Measurements from ENCODE around the gene C22orf42.
"Not testable (repeated sequence)": the region's sequence is repeated elsewhere in the genome, so short reads cannot be mapped to it uniquely, and the experiment has no call there.

Gene C22orf42

DNA sequence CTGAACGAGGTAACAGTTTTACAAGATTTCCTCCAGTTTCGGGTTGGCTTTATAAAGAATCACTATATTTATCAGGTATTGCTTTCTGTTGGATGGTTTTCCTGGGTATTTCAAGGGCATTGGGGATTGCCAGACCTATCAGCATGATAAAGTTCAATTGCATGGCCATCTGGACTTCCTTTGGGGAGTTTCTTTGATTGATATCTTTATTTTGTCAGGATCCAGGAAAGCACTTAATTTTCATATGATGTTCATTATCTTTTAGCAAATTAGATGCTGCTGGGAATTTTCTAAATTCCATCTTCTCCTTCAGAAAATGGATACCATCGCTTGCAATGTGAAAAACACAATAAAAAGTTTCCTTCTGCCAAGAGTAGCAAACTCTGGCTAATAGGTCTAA, 24.5 kb upstream of the C22orf42 start:
- DNase-seq = no peak

DNA sequence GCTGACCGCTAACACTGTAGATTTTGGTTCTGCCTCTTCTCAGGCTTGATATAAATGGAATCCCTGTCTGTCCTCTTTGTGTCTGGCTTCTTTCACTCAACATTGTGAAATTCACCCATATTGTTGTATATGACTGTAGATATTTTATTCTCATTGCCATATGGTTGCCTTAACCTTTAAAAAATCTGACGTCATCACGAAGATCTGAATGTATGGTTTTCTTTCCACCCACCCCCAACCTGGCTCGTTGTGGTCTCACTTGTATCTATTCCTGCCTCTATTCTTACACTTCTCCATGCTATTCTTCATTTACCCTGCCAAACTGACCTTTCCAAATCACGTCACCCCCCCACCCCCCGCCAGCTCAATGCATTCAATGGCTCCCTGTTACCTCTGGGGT, 21.9 kb upstream of the C22orf42 start:
- DNase-seq = no peak

DNA sequence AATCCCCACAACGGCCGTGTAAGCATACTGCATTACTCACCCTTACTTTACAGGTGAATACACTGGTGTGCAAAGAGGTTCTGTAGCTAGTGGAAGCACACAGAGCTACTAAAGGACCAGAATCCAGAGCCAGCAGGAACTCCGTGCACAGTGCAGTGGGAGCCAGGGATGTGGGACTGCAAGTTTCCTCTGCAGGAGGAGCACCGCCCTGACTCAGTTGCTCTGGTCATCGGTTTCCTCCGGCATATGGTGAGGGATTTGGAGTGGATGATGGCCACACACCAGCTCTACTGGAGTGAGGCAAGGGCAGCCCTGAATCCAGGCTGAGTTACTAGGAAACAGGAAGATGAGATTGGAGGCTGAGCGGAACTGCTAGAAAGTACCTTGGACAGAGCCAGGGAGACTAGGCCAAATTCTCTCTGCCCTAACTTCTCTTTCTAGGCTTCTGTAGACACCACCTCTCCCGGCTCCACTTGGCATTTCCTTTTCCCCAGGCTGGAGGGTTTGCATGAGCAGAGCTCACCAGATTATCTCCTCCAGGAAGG, 18.2 kb upstream of the C22orf42 start:
- no peak for DNase-seq

DNA sequence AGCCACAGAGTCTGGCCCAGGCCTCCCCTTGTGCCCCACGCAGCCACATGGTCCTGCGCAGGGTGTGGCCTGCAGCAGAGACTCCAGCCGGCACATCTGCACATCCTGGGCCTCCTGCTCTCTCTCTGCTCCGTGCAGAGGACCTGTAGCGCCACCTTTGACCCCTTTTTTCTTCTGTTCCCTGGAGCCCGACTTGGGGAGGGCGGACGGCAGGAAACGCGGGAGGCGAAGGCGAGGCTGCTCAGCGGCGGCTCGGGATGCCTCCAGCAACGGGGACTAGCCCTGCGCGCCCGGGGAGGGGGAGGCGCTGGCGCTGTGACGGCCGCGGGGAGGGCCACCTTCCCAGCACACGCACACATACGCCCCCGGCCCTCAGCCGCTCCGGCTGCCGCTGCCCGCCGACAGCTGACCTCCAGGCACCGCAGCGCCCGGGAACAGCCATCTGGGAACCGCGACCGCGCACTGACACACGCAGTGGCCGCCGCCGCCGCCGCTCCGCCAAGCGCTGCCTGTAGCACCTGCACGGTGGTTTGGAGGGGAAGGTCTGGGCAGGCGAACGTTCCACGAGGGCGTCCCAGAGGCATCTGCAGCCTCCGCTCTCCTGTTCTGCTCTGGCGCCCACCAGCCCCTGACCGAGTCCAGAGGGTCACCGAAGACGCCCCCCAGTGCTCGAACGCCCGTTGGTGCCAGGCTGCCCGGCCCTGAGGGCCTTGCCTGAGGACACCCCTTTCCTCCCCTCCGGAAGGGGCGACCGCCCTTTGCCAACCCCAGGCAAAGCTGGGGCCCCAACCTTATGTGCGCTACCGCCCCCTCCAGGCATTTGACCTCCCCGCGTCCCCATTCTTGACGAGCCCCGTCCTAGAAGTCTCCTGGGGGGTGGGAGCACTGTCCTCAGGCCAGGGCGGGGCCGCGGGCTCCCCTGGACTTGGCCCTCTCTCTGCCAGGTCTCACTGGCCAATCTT, 16.9 kb upstream of the C22orf42 start:
- peak in 1 of 2 experiments; percentile 41 for DNase-seq

DNA sequence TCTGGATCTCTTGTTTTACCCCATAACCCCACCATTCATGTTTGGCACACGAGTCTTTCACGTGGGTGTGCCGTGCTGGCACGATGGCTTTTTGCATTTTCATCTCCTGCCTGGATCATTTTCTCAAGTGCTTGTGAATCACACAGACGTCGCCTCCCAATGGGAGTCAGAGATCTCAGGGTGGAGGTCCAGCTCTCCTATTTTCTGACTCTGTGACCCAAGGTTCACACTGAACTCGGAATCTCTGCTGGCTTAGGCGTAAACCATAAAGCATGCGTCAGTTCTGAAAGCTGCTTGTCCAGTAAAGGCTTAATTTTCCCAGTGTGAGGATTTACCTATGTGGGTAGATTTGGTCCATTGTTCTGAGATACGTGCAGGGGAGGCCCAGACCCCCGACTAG, 16.0 kb upstream of the C22orf42 start:
- DNase-seq = no peak

DNA sequence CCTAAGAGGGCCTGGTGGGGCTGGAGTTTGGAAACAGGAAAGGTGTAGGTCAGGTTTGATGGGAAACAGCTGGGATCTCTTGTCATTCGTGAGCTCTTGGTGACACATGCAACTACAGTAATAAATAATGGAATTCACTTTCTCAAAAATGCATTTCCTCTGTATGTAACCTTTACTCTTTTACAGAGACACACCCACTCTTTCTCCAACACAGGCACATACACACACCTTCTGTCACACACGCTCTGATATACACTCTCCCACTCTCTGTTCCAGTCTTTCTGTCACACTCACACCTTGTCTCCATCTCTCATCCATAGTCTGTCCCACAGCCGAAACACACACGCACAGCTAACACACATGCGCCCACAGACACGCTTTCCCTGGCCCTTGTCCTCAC, 6.6 kb upstream of the C22orf42 start:
- DNase-seq = no peak

DNA sequence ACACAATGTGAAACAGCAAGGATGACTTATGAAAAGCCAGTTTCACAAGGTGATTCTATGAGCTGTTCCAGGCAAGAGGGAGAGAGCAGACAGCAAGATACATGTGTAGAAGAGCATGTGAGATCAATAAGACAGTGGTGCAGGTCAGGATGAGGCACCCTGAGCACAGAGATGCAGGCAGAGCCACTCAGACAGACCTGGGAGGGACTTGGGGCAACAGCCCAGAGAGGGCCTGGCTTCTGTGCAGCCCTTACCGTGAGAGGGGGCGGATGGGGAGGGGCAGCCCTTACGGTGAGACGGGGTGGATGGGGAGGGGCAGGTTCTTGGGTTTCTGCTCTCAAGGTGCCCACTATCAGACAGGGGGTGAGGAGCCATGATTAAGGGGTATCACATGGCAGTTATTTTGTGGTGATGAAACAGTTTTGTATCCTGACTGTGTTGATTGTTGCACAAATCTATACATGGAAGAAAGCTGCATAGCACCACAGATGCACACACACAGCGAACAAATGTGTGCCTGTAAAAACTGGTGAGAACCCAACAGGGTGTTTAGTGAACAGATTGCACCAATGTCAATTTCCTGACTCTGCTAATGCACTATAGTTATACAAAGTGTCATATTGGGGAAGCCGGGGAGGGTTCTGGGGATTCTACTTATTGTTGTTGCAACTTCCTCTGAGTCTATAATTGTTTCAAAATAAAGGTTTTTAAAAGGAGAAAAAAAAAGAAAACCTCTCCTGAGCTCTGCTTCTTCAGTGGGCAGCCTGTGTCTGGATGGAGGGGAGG, 5.2 kb upstream of the C22orf42 start:
- no peak for DNase-seq

DNA sequence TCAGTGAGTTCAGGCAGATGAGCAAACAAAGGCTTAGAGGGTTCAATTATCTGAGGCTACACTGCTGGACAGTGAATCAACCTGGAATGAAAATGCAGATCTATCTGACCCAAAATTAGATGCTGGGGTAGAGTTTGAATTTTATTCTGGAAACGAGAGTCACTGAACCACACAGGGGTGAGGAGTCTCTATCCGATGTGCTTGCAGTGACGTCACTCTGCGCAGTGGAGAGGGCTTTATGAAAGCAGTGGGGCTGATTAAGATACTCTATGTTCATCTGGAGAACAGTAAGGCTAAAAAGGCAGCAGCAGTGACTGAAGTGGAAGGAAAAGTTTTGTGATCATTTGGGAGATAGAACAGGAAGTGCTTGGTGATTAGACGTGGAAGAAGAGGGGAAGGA, 1.3 kb upstream of the C22orf42 start:
- DNase-seq = not testable (repeated sequence)

DNA sequence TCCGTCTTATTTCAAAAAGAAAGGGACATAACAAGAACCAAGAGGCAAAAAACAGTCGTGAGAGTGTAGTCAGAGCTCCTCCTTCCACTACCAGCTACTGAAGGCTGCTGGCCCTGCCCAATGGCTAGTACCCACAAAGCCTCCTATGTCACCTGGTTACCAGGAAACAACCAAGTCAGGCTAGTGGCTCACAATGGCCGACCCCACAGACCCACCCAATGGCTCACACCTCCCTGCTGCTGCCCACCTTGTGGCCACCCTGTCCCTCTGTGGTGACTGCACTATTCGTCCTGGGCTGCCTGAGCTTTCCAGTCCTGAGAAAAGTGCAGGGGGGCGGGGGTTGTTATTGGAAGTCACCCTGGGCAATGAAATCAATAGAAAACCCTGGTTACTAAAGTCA, 1.5 kb downstream of the C22orf42 start:
- DNase-seq = not testable (repeated sequence)

DNA sequence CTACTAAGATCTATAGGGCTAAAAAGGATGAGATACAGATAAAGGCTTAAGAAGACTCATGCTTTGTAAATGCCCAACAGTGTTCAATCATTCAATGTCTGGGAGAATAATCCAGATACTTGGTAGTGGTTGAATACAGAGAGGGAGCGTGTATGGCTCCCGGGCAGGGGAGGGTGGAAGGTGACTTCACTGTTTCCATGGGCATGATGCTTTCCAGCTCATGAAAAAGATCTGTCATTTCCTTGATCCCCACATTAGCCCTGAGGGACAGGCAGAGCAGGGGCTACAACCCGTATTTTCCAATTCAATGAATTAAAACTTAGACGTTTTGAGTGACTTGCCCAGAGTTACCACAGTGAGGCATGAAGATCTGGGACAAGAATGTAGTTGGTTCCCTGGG, 4.4 kb downstream of the C22orf42 start:
- not testable (repeated sequence) for DNase-seq

DNA sequence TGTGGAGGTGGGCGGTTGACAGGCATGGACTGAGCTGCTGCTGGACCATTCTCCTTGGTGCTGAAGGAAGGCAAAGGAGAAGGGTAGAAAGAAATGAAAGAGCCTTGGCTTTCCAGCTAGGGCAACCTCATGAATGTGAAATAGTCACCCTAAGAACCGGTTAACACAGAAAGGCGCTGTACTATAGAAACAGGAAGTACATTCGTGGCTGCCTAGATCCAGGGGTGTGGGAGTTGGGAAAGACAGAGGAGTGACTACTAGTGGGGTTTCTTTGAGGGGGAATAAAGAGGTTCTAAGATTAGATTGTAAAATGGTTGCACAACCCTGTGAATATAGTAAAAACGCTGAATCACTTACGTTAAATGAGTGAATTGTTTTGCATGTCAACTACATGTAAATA, 7.5 kb downstream of the C22orf42 start:
- not testable (repeated sequence) for DNase-seq

DNA sequence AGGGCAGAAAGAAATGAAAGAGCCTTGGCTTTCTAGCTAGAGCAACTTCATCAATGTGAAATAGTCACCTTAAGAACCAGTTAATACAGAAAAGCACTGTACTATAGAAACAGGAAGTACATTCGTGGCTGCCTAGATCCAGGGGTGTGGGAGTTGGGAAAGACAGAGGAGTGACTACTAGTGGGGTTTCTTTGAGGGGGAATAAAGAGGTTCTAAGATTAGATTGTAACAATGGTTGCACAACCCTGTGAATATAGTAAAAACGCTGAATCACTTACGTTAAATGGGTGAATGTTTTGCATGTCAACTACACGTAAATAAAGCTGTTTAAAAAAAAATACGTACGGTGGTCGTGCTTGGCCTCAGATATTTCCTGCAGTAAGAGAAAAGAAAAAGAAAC, 8.5 kb downstream of the C22orf42 start:
- not testable (repeated sequence) for DNase-seq

DNA sequence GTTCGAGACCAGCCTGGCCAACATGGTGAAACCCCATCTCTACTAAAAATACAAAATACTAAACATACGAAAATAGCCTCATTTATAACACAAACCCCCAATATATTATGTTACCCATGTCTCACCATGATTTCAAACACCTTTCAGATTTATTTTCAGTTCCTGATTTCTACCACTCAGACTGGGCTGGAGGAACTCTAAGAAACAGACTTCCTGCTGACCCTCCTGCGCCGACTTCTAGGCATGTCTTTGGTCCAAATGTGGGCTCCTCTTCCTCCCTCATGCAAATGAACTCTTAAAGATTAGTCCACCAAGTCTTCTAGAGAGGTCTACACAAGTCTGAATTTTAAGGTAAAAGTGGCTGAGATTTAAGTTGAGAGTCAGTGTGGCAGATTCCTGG, 10.7 kb downstream of the C22orf42 start:
- not testable (repeated sequence) for DNase-seq

DNA sequence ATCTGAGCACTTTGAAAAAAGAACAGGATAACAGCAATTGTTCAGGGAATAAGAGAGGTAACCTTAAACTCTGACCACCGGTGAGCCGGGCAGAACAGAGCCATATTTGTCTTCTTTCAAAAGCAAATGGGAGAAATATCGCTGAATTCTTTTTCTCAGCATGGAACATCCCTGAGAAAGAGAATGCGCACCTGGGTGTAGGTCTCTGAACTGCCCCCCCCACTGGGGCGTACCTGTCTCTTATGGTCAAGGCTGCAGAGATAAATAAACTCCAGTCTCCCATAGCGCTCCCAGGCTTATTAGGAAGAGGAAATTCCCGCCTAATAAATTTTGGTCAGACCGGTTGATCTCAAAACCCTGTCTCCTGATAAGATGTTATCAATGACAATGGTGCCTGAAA, 12.0 kb downstream of the C22orf42 start:
- DNase-seq = not testable (repeated sequence)

DNA sequence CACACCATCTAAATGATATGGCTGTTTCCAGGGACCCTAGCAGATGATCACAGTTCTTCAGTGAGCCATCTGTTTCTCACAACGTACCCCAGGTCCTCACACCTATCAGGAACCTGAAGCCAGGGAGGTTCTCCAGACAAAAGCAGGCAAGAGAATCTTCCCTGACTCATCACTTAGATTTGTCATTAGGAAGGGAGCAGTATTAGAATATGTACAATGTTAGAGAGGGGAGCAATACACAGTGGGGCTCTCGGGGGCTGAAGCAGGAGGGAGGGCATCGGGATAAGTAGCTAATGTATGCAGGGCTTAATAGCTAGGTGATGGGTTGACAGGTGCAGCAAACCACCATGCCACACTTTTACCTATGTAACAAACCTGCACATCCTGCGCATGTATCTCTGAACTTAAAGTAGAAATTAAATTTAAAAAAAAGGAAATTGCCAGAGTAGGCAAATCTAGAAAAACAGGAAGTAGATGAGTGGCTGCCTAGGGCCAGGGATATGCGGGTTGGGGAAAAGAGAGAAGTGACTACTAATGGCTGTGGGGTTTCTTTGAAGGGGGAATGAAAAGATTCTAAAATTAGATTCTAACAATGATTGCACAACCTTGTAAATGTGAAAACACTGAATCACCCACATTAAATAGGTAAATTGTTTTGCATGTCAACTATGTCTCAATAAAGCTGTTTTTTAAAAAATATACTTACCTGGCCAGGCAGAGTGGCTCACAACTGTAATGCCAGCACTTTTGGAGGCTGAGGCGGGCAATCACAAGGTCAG, 14.4 kb downstream of the C22orf42 start:
- no peak for DNase-seq

DNA sequence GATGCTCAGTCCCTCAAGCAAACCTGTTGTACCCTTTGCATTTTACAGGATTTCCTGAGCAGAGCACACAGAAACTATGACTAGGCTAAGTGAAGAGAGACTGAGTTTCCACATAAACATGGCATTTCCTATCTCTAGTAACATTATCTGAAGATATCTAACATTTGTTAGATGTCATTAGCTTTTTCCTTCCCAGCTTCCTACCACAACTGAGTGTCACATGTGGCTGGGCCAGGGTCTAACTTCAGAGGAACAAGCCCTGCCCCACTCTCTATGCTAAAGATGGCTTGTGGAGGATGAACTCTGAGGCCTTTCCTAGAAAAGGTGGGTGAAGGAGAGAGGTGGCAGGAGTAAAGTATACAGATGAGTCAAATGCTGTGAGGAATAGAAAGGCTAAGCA, 16.5 kb downstream of the C22orf42 start:
- no peak for DNase-seq

DNA sequence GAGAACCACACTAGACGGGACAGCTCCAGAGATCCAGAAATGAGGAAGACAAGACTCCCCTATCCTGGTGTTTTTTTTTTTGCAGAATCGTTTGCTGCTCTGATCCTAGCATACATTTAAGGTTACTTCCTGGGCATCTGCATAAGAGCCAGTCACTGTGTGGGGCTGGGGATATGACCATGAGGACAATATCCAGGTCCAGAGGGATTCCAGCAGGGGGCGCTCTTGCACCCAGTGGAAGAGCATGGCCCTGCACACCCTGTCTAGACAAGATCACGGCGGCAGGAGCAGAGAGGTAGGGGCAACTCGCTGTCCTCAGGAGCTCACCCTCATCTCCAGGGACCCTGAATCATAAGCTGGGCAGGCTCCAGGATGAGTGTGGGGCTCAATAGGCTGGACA, 18.4 kb downstream of the C22orf42 start:
- not testable (repeated sequence) for DNase-seq

DNA sequence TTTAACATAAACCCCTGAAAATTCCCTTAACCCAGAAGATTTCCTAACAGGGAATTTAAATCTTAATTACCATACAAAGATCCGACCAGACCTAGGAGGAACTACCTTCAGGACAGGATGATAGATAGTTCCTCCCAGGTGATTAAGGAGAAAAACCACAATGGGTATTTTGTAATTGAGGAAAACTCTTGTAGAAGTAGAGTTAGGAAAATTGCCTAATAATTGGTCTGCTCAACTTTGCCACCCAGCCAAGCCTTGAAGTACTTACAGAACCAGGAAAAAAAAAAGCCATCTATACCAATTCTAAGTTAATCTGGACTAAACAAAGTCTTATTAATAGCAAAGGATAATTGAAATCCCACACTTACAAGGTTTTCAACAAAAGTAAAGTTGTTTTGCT, 20.5 kb downstream of the C22orf42 start:
- DNase-seq = not testable (repeated sequence)

DNA sequence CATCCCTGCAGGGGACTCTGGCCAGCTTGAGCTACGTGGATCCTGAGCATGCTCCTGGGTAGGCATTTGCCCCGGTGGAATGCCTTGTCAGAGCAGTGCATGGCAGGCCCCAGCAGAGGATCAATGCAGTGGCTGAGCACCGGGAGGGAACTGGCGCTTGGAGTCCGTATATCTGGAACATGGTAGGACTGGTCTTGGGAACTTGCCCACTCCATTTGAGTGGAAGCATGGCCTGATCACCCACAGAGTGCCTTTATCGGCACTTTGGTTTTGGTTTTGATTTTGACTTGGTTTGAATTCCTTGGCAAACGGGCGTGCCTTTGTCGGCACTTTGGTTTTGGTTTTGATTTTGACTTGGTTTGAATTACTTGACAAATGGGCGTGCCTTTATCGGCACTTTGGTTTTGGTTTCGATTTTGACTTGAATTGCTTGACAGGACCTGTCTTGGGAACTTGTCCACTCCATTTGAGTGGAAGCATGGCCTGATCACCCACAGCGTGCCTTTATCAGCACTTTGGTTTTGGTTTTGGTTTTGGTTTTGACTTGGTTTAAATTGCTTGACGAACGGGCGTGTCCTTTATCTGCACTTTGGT, 21.3 kb downstream of the C22orf42 start:
- DNase-seq = not testable (repeated sequence)

DNA sequence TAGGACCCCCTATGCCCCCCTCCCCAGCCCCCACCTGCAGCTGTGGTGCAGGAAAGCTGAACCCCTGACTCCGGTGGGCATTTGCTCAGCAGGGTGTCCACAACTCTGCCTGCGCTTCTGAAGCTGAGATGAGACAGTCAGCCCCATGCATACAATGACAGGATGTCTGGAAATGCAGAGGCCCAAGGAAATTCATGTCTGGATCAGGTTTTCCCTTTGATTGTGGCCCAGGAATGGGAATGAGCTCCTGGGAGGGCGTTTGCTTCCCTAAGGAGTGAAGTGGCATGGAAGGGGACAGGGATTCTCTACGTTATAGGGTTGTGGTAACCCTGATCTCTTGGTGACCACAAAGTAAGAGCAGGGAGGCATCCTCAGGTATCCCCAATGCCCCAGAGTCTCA, 22.2 kb downstream of the C22orf42 start:
- DNase-seq = not testable (repeated sequence)

DNA sequence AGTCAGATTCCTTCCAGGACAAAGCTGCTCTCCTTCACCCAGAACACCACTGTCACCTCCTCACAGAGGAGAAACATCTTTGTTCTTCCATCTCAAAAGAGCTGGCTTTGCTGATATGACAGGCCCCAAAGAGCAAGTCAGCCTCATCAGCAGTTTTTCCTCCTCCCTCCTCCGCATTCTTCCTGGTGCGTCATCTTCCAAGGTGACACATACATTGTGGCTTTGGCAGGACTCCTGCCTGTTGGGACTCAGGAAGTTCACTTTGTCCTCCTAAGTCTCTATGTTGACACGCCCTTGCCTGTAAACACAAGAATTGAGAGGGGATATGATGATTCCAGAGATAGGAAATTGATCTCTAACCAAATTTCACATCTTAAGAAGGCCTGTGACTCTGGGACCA, 23.1 kb downstream of the C22orf42 start:
- DNase-seq = not testable (repeated sequence)

DNA sequence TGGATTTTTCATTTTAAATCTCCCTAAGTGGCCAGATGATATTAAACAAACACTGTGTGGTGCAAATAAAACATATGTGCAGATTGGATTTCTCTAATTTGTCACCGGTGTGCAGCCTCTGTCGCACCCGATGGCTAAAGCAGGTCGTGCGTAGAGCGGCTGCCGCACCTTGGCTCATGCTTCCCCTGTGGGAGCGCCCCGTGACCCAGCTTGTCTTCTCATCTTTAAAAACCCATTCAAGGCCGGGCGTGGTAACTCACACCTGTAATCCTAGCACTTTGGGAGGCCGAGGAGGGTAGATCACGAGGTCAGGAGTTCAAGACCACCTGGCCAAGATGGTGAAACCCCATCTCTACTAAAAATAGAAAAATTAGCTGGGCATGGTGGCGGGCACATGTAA, 24.3 kb downstream of the C22orf42 start:
- not testable (repeated sequence) for DNase-seq

All from NCI-H524 (cell line).